Muscle layer of duodenum (tissue), 2 donors: ENCODE measurements around the gene HOTAIR.

Experiments
- H3K27ac ChIP-seq: one replicate; pipeline ENCODE4 v1.7.0; 2013; ENCODE audit warnings: mild to moderate bottlenecking, low read length
- H3K27me3 ChIP-seq: one replicate; pipeline ENCODE4 v1.7.0; 2013; ENCODE audit warnings: low read depth, mild to moderate bottlenecking, control low read depth, low read length
- H3K36me3 ChIP-seq, 2 donors: one replicate each; pipeline ENCODE4 v1.7.0; 2013; ENCODE audit warnings: low read length in 2 of 2, control low read depth in 1 of 2, mild to moderate bottlenecking in 1 of 2; ENCODE audit not compliant: insufficient read depth in 2 of 2, control insufficient read depth in 1 of 2
- H3K4me1 ChIP-seq, 2 donors: one replicate each; pipeline ENCODE4 v1.7.0; 2013; ENCODE audit warnings: low read length in 2 of 2, mild to moderate bottlenecking in 2 of 2, control low read depth in 1 of 2, moderate library complexity in 1 of 2; ENCODE audit not compliant: insufficient read depth in 2 of 2, control insufficient read depth in 1 of 2
- H3K4me3 ChIP-seq, 2 donors: one replicate each; pipeline ENCODE4 v1.7.0; 2013; ENCODE audit warnings: low read length in 2 of 2, low read depth in 1 of 2, mild to moderate bottlenecking in 1 of 2
- H3K9me3 ChIP-seq, 2 donors: one replicate each; pipeline ENCODE4 v1.7.0; 2013; ENCODE audit warnings: low read length in 2 of 2, control low read depth in 1 of 2, mild to moderate bottlenecking in 1 of 2; ENCODE audit not compliant: control insufficient read depth in 1 of 2
- donor health status: healthy.

HOTAIR gene

GRCh38 chr12:53966085-53966384 is 8.7 kb downstream of the HOTAIR start:
- H3K36me3 ChIP-seq: no peaks in the 10 kb centered on the region
- H3K27me3 ChIP-seq: peaks cover 99% of the 10 kb centered on the region
- H3K4me1 ChIP-seq: peaks cover 0 to 22% of the 10 kb centered on the region in 2 donors
- no peak overlapping the region for H3K27ac ChIP-seq
- H3K4me3 ChIP-seq: no peak overlapping the region
- H3K9me3 ChIP-seq: no peaks in the 10 kb centered on the region

GRCh38 chr12:53965281-53966084 is 9.3 kb downstream of the HOTAIR start:
- Histone ChIP-seq H3K9me3 (no peaks in the 10 kb centered on the region), H3K36me3 (no peaks in the 10 kb centered on the region), H3K27me3 (peaks cover 99% of the 10 kb centered on the region), H3K27ac (no peak overlapping the region), H3K4me1 (peaks cover 0 to 26% of the 10 kb centered on the region in 2 donors), H3K4me3 (no peak overlapping the region)

- Histone ChIP-seq H3K9me3 (no peaks in the 10 kb centered on the region), H3K4me3 (no peak overlapping the region), H3K36me3 (no peaks in the 10 kb centered on the region), H3K4me1 (peaks cover 0 to 26% of the 10 kb centered on the region in 2 donors), H3K27ac (no peak overlapping the region), H3K27me3 (peaks cover 99% of the 10 kb centered on the region)
Measured at GRCh38 chr12:53964315-53964713, 10.4 kb downstream of the HOTAIR start.

- Histone ChIP-seq H3K4me1 (peaks cover 0 to 26% of the 10 kb centered on the region in 2 donors), H3K36me3 (no peaks in the 10 kb centered on the region), H3K4me3 (no peak overlapping the region), H3K9me3 (no peaks in the 10 kb centered on the region), H3K27me3 (peaks cover 96% of the 10 kb centered on the region), H3K27ac (no peak overlapping the region)
Measured at GRCh38 chr12:53963434-53964314, 11.1 kb downstream of the HOTAIR start.

- Histone ChIP-seq H3K27me3 (peaks cover 96% of the 10 kb centered on the region), H3K4me3 (no peak overlapping the region), H3K9me3 (no peaks in the 10 kb centered on the region), H3K4me1 (peaks cover 0 to 26% of the 10 kb centered on the region in 2 donors), H3K36me3 (no peaks in the 10 kb centered on the region), H3K27ac (no peak overlapping the region)
Measured at GRCh38 chr12:53963005-53963404, 11.7 kb downstream of the HOTAIR start.

- H3K4me3 ChIP-seq: no peak overlapping the region
- H3K36me3 ChIP-seq: no peaks in the 10 kb centered on the region
- H3K9me3 ChIP-seq: no peaks in the 10 kb centered on the region
- H3K27ac ChIP-seq: no peak overlapping the region
- peaks cover 96% of the 10 kb centered on the region for H3K27me3 ChIP-seq
- peaks cover 0 to 19% of the 10 kb centered on the region in 2 donors for H3K4me1 ChIP-seq
Measured at GRCh38 chr12:53961025-53961761, 13.6 kb downstream of the HOTAIR start.

DNA sequence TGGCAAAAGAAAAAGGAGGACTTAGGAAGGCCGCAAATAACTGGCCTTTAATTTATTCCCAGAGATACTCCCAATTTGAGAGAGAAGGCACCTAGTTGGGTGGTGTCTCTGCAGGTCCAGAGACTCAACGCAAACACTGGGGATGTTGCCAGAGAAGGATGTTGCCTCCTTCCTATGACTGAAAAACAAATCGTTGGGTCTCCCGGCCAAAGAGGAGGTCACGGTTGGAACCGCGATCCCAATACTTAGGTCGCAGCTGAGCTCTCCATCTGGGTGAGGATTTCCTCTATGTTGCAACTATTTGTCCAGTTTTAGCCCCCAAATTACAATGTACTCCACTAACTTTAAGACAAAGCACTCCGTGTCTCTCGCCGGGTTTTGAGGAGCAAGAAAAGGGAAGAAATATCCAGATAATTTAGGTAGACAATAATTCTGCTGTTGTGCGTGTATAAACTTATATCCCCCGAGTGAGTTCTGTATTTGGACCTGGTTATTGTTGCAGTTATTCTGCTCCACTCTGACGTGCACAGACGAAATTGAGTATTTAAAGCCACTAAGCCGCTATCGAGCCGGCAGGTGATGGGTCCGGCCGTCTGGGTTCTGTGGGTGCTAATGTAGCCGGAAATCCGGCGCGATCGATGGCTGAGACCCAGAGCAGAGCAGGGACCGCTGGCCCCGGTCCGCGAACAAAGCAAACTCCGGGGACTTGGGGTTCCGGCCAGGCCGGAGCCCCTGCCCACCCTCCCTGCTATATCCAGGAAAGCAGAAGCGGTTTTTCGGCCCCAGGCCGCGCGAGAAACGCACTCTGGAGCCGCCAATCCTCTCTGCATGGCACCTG is 14.3 kb downstream of the HOTAIR start:
- H3K27ac ChIP-seq: no peak overlapping the region
- no peak overlapping the region for H3K4me3 ChIP-seq
- no peaks in the 10 kb centered on the region for H3K36me3 ChIP-seq
- H3K27me3 ChIP-seq: peaks cover 96% of the 10 kb centered on the region
- no peaks in the 10 kb centered on the region for H3K9me3 ChIP-seq
- peaks cover 0 to 11% of the 10 kb centered on the region in 2 donors for H3K4me1 ChIP-seq

- Histone ChIP-seq H3K27ac (no peak overlapping the region), H3K9me3 (no peaks in the 10 kb centered on the region), H3K27me3 (peaks cover 95% of the 10 kb centered on the region), H3K36me3 (no peaks in the 10 kb centered on the region), H3K4me1 (peaks cover 0 to 16% of the 10 kb centered on the region in 2 donors), H3K4me3 (no peak overlapping the region)
Measured at GRCh38 chr12:53959314-53959713, 15.4 kb downstream of the HOTAIR start.

DNA sequence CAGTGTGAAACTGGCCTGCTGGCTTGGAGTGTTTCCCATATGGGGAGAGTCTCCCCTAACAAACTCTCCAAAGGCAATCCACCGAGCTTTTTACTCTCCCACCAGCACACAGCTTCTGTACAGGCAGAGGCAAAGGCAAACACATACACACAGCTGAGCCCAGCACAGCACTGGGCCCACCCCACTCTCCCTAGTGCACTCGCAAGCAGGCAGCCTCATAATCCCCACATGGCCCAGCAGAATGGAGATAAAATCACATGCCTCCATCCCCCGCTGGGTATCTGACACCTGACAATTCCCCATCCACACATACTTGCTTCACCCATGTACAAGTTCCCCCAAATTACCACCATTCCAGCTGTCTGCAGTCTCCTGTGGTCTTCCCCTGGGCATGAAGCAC is 16.6 kb downstream of the HOTAIR start:
- Histone ChIP-seq H3K27ac (no peak overlapping the region), H3K4me1 (peaks cover 0 to 13% of the 10 kb centered on the region in 2 donors), H3K27me3 (peaks cover 95% of the 10 kb centered on the region), H3K4me3 (no peak overlapping the region), H3K36me3 (no peaks in the 10 kb centered on the region), H3K9me3 (peaks cover 0 to 5% of the 10 kb centered on the region in 2 donors)

GRCh38 chr12:53956914-53957536 is 17.7 kb downstream of the HOTAIR start:
- peaks cover 95% of the 10 kb centered on the region for H3K27me3 ChIP-seq
- H3K27ac ChIP-seq: no peak overlapping the region
- H3K4me1 ChIP-seq: peaks cover 0 to 19% of the 10 kb centered on the region in 2 donors
- no peak overlapping the region for H3K4me3 ChIP-seq
- no peaks in the 10 kb centered on the region for H3K36me3 ChIP-seq
- peaks cover 0 to 5% of the 10 kb centered on the region in 2 donors for H3K9me3 ChIP-seq
